ENCODE measurements around the gene FABP2. TPM values are rescaled to one million over a fixed set of nuclear protein-coding genes. Genes with fewer than 3 reads are reported as not detected.
A peak's percentile ranks its signal among the peaks of the same experiment; 100 is the strongest.

Gene FABP2
- total and polyA plus RNA-seq, 2 experiments from 2014 or later: not detected

DNA sequence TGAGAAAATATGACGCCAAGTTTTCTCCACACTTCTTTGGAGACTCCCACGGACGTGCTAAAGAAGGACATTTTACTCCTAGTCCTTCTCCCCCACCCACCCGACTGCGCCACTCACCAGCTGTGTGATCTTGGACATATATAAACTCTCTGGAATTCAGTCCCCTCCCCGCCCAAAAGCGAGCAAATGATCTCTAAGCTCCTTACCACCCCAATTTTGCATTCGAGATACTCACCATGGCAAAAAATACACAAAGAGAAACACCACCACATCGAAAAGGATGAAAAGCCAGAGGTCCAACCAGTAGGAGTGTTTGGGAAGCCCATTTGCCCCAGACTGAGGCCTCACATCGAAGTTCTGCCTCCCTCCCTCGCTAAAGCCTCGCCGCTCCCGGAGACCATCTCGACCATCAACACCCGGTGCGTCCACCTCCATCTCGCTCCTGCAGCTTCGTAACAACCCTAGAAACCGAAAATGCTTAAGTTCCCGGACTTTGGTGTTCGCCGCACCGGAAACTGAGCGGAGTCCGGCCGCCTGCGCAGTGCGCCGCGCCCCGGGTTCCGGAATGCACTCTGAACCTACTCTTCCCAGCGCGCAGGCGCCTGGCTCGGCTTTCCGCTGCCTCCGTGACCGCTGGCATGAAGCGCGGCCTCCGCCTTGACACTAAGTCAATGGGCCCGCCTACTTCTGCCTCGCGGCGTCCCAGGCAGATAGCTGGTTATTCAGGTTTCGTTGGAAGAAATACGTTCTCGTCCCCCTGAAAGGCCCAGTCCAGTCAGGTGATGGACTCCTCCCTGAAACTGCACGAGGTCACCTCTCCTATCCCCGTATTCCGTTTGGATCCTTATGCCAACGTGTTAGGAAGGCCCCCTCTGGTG lies 21.6 kb downstream of the FABP2 start:
- Histone ChIP-seq H3K27me3 (ENCODE audit: insufficient read depth) (no peaks in the 10 kb centered on the region), H2AFZ (peak overlapping the region; percentile 91), H3K4me1 (ENCODE audit: insufficient read depth) (peaks cover 11% of the 10 kb centered on the region; the same call in 1 of the 2 replicates), H3K4me2 (peak overlapping the region; percentile 95), H3K9me2 (ENCODE audit: insufficient read depth) (no peaks in the 10 kb centered on the region), H3K36me3 (ENCODE audit: insufficient read depth) (no peaks in the 10 kb centered on the region), H3K4me3 (peak overlapping the region; percentile 81), H3K79me2 (replicated peaks; ENCODE audit: insufficient read depth) (peaks cover 20% of the 10 kb centered on the region), H4K20me1 (replicated peaks; ENCODE audit: insufficient read depth) (no peaks in the 10 kb centered on the region), H3K27ac (ENCODE audit: low read depth) (peak overlapping the region; percentile 90), H3F3A (replicated peaks; ENCODE audit: low read depth) (no peaks in the 10 kb centered on the region)
- TF ChIP-seq POLR2AphosphoS5 (IDR thresholded peaks at IDR 0.05; ENCODE audit: low read depth) (peak; percentile 84), CREB1 (CRISPR knock-in tag; IDR thresholded peaks at IDR 0.05; ENCODE audit: low read depth) (no peak)
- TF ChIP-seq, protein P1, sequence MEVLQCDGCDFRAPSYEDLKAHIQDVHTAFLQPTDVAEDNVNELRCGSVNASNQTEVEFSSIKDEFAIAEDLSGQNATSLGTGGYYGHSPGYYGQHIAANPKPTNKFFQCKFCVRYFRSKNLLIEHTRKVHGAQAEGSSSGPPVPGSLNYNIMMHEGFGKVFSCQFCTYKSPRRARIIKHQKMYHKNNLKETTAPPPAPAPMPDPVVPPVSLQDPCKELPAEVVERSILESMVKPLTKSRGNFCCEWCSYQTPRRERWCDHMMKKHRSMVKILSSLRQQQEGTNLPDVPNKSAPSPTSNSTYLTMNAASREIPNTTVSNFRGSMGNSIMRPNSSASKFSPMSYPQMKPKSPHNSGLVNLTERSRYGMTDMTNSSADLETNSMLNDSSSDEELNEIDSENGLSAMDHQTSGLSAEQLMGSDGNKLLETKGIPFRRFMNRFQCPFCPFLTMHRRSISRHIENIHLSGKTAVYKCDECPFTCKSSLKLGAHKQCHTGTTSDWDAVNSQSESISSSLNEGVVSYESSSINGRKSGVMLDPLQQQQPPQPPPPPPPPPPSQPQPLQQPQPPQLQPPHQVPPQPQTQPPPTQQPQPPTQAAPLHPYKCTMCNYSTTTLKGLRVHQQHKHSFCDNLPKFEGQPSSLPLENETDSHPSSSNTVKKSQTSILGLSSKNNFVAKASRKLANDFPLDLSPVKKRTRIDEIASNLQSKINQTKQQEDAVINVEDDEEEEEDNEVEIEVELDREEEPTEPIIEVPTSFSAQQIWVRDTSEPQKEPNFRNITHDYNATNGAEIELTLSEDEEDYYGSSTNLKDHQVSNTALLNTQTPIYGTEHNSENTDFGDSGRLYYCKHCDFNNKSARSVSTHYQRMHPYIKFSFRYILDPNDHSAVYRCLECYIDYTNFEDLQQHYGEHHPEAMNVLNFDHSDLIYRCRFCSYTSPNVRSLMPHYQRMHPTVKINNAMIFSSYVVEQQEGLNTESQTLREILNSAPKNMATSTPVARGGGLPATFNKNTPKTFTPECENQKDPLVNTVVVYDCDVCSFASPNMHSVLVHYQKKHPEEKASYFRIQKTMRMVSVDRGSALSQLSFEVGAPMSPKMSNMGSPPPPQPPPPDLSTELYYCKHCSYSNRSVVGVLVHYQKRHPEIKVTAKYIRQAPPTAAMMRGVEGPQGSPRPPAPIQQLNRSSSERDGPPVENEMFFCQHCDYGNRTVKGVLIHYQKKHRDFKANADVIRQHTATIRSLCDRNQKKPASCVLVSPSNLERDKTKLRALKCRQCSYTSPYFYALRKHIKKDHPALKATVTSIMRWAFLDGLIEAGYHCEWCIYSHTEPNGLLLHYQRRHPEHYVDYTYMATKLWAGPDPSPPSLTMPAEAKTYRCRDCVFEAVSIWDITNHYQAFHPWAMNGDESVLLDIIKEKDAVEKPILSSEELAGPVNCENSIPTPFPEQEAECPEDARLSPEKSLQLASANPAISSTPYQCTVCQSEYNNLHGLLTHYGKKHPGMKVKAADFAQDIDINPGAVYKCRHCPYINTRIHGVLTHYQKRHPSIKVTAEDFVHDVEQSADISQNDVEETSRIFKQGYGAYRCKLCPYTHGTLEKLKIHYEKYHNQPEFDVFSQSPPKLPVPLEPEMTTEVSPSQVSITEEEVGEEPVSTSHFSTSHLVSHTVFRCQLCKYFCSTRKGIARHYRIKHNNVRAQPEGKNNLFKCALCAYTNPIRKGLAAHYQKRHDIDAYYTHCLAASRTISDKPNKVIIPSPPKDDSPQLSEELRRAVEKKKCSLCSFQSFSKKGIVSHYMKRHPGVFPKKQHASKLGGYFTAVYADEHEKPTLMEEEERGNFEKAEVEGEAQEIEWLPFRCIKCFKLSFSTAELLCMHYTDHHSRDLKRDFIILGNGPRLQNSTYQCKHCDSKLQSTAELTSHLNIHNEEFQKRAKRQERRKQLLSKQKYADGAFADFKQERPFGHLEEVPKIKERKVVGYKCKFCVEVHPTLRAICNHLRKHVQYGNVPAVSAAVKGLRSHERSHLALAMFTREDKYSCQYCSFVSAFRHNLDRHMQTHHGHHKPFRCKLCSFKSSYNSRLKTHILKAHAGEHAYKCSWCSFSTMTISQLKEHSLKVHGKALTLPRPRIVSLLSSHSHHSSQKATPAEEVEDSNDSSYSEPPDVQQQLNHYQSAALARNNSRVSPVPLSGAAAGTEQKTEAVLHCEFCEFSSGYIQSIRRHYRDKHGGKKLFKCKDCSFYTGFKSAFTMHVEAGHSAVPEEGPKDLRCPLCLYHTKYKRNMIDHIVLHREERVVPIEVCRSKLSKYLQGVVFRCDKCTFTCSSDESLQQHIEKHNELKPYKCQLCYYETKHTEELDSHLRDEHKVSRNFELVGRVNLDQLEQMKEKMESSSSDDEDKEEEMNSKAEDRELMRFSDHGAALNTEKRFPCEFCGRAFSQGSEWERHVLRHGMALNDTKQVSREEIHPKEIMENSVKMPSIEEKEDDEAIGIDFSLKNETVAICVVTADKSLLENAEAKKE (CRISPR knock-in tag; IDR thresholded peaks at IDR 0.05): no peak
- TF ChIP-seq, protein P2, sequence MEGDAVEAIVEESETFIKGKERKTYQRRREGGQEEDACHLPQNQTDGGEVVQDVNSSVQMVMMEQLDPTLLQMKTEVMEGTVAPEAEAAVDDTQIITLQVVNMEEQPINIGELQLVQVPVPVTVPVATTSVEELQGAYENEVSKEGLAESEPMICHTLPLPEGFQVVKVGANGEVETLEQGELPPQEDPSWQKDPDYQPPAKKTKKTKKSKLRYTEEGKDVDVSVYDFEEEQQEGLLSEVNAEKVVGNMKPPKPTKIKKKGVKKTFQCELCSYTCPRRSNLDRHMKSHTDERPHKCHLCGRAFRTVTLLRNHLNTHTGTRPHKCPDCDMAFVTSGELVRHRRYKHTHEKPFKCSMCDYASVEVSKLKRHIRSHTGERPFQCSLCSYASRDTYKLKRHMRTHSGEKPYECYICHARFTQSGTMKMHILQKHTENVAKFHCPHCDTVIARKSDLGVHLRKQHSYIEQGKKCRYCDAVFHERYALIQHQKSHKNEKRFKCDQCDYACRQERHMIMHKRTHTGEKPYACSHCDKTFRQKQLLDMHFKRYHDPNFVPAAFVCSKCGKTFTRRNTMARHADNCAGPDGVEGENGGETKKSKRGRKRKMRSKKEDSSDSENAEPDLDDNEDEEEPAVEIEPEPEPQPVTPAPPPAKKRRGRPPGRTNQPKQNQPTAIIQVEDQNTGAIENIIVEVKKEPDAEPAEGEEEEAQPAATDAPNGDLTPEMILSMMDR (conservative IDR thresholded peaks at IDR 0.05; ENCODE audit: low read depth in 2 of 2): peak in 1 of 2 experiments; percentile 19; a peak in 2 of 4 replicates
- Mint-ChIP-seq H3K4me1 (peaks cover 15% of the 10 kb centered on the region), H3K27me3 (ENCODE audit: insufficient read depth, low read depth, poor library complexity) (peaks cover 21% of the 10 kb centered on the region), H3K4me3 (peak overlapping the region; percentile 97), H3K36me3 (ENCODE audit: low read depth) (peaks cover 28% of the 10 kb centered on the region), H3K9me3 (no peaks in the 10 kb centered on the region), H3K27ac (peak overlapping the region; percentile 98)
- ATAC-seq (peak; percentile 98), DNase-seq (ENCODE audit: low spot score) (peak; percentile 97)
